ENCODE data around the gene KIAA1328. TPM values are rescaled to one million over a fixed set of nuclear protein-coding genes. Genes with fewer than 3 reads are reported as not detected.

KIAA1328 gene
- total RNA-seq, 4 donors from 2014 or later, result 12.3 to 16.6 (median 13.1) TPM

DNA sequence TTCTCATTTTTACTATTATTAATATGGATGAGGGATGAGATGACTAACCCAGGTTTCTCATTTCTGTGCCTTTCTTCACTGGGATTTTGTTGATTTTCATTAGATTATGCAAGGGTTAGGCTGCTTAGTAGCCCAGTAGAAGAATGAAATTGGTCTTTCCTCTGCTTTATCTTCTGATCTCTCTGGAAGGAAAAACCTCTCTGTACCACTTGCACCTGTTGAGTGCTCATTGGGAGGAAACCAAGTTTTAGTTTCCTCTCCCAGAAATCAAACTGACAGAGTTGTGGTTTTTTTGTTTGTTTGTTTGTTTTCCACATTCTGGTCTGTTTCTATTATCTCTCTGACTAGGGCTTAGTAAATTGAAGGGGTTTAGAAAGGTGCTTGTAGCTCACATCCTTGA, 60.8 kb downstream of the KIAA1328 start:
- Histone ChIP-seq H3K4me3 (no peak overlapping the region), H3K27me3 (no peaks in the 10 kb centered on the region), H3K36me3 (peaks cover 0 to 7% (median 2%) of the 10 kb centered on the region in 4 donors), H3K9me3 (no peaks in the 10 kb centered on the region), H3K27ac (replicated peaks in 1 of 4) (no peak overlapping the region), H3K4me1 (peaks cover 0 to 14% (median 11%) of the 10 kb centered on the region in 4 donors)
- TF ChIP-seq POLR2AphosphoS5 (IDR thresholded peaks at IDR 0.05), result no peak
- TF ChIP-seq POLR2A (IDR thresholded peaks at IDR 0.05; ENCODE audit: low read depth), result no peak
- TF ChIP-seq, protein P1, sequence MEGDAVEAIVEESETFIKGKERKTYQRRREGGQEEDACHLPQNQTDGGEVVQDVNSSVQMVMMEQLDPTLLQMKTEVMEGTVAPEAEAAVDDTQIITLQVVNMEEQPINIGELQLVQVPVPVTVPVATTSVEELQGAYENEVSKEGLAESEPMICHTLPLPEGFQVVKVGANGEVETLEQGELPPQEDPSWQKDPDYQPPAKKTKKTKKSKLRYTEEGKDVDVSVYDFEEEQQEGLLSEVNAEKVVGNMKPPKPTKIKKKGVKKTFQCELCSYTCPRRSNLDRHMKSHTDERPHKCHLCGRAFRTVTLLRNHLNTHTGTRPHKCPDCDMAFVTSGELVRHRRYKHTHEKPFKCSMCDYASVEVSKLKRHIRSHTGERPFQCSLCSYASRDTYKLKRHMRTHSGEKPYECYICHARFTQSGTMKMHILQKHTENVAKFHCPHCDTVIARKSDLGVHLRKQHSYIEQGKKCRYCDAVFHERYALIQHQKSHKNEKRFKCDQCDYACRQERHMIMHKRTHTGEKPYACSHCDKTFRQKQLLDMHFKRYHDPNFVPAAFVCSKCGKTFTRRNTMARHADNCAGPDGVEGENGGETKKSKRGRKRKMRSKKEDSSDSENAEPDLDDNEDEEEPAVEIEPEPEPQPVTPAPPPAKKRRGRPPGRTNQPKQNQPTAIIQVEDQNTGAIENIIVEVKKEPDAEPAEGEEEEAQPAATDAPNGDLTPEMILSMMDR (IDR thresholded peaks at IDR 0.05), result no peak
- intact Hi-C loops (cut with DNase I), result no loop called here
- no peak for DNase-seq (ENCODE audit: extremely low spot score)

DNA sequence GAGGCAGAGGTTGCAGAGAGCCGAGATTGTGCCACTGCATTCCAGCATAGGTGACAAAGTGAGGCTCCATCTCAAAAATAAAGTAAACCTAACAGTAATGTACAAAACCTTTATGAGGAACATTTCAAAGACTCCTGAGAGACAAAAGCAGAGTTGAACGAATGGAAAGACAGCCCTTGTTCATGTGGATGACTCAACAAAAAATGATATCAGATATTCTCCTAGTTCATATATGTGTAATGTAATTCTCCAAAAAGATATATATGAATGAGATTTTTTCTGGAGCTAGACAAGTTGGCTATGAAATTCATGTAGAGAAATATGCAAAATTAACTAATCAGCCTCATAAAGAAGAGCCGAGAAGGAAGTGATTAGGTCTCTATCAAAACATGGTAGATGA, 61.7 kb downstream of the KIAA1328 start:
- TF ChIP-seq POLR2AphosphoS5 (IDR thresholded peaks at IDR 0.05) (no peak), POLR2A (IDR thresholded peaks at IDR 0.05; ENCODE audit: low read depth) (no peak)
- TF ChIP-seq, protein P1 (IDR thresholded peaks at IDR 0.05), result no peak
- intact Hi-C loops (cut with DNase I), result no loop called here
- WGBS, result 97% methylated on average over 3 of the region's 3 CpGs

DNA sequence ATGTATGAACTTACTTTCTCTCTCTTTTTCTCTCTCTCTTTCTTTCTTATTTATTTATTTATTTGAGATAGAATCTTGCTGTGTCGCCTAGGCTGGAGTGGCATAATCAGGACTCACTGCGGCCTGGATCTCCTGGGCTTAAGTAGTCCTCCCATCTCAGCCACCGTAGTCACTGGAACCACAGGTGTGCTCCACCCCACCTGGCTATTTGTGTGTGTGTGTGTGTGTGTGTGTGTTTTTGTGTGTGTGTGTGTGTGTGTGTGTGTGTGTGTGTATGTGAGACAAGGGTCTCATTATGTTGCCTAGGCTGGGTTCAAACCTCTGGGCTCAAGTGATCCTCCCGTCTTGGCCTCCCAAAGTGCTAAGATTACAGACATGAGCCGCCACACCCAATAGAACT, 64.3 kb downstream of the KIAA1328 start:
- 96% methylated on average over 5 of the region's 5 CpGs for WGBS
- intact Hi-C loops (cut with DNase I), result no loop called here
- TF ChIP-seq, protein P1 (IDR thresholded peaks at IDR 0.05), result no peak
- TF ChIP-seq POLR2AphosphoS5 (IDR thresholded peaks at IDR 0.05) (no peak), EP300 (IDR thresholded peaks at IDR 0.05) (no peak)

More for the DNA sequence above, 61.7 kb downstream of the KIAA1328 start:
- no peaks in the 10 kb centered on the region for H3K27me3 ChIP-seq
- no peak overlapping the region for H3K4me3 ChIP-seq
- peaks cover 0 to 14% (median 11%) of the 10 kb centered on the region in 4 donors for H3K4me1 ChIP-seq
- no peak for DNase-seq (ENCODE audit: extremely low spot score)
- no peak overlapping the region for H3K27ac ChIP-seq (replicated peaks in 1 of 4)
- no peaks in the 10 kb centered on the region for H3K9me3 ChIP-seq
- peaks cover 0 to 6% (median 2%) of the 10 kb centered on the region in 4 donors for H3K36me3 ChIP-seq

DNA sequence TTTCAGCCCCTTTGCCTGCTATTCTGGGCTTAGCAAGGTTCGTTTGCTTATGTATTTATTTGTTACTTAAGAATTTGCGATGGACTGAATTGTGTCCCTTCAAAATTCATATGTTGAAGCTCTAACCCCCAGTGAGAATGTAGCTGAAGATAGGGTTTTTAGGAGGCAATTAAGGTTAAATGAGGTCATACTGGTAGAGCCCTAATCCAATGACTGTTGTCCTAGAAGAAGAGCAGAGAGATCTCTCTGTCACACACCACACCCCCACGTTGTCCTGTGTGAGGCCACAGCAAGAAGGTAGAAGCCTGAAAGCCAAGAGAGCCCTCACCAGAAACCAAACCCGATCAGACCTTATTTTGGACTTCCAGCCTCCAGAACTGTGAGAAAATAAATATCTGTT, 66.7 kb downstream of the KIAA1328 start:
- intact Hi-C loops (cut with DNase I), result no loop called here
- H3K27me3 ChIP-seq, result no peaks in the 10 kb centered on the region
- no peaks in the 10 kb centered on the region for H3K4me1 ChIP-seq
- H3K4me3 ChIP-seq, result no peak overlapping the region
- H3K9me3 ChIP-seq, result peaks cover 0 to 6% (median 0%) of the 10 kb centered on the region in 4 donors
- DNase-seq (ENCODE audit: extremely low spot score), result no peak
- 93% methylated on average over 4 of the region's 4 CpGs for WGBS
- H3K27ac ChIP-seq (replicated peaks in 1 of 4), result no peak overlapping the region
- no peaks in the 10 kb centered on the region for H3K36me3 ChIP-seq
- no peak for TF ChIP-seq POLR2A (IDR thresholded peaks at IDR 0.05; ENCODE audit: low read depth)
- TF ChIP-seq POLR2AphosphoS5 (IDR thresholded peaks at IDR 0.05), result no peak
- TF ChIP-seq, protein P1 (IDR thresholded peaks at IDR 0.05), result no peak
- TF ChIP-seq EP300 (IDR thresholded peaks at IDR 0.05), result no peak

More for the DNA sequence above, 64.3 kb downstream of the KIAA1328 start:
- no peaks in the 10 kb centered on the region for H3K36me3 ChIP-seq
- no peak for DNase-seq (ENCODE audit: extremely low spot score)
- H3K9me3 ChIP-seq, result no peaks in the 10 kb centered on the region
- H3K27ac ChIP-seq (replicated peaks in 1 of 4), result no peak overlapping the region
- no peaks in the 10 kb centered on the region for H3K27me3 ChIP-seq
- H3K4me1 ChIP-seq, result peaks cover 0 to 4% (median 2%) of the 10 kb centered on the region in 4 donors
- no peak overlapping the region for H3K4me3 ChIP-seq

DNA sequence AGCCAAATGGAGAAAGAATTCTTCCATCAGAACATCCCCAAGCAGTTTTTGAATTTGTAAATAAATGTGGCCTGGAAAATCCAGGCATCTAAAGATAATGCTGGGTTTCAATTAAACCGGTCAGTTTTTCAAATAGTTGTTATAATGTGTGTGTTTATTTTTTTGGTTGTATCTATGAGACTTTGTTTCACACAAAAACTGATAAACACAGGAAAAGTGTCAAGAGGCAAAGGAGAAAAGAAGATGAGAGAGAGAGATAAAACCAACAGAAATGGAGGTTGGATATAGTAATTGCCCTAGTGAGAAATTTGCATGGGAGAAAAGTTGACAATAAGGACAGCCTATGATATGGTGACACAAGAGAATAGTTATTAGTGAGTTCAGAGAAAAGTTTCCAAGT, 68.3 kb downstream of the KIAA1328 start:
- 90% methylated on average over 1 of the region's 1 CpG for WGBS
- intact Hi-C loops (cut with DNase I), result no loop called here
- DNase-seq (ENCODE audit: extremely low spot score), result no peak
- no peaks in the 10 kb centered on the region for H3K36me3 ChIP-seq
- peaks cover 0 to 6% (median 0%) of the 10 kb centered on the region in 4 donors for H3K9me3 ChIP-seq
- H3K27me3 ChIP-seq, result no peaks in the 10 kb centered on the region
- H3K27ac ChIP-seq (replicated peaks in 1 of 4), result no peak overlapping the region
- TF ChIP-seq, protein P1 (IDR thresholded peaks at IDR 0.05), result no peak
- TF ChIP-seq EP300 (IDR thresholded peaks at IDR 0.05) (no peak), POLR2A (IDR thresholded peaks at IDR 0.05; ENCODE audit: low read depth) (no peak), POLR2AphosphoS5 (IDR thresholded peaks at IDR 0.05) (no peak)
- no peak overlapping the region for H3K4me3 ChIP-seq
- H3K4me1 ChIP-seq, result peaks cover 0 to 8% (median 5%) of the 10 kb centered on the region in 4 donors
